H1 (cell line): ENCODE data around the gene TMEM129. TPM values are rescaled to one million over a fixed set of nuclear protein-coding genes. Genes with fewer than 3 reads are reported as not detected.

Experiments
- CHD2 ChIP-seq: IDR thresholded peaks from 2 replicates; pipeline ENCODE4 v1.6.1; 2012; ENCODE audit warnings: low read length, improper control_type of control experiment
- MAFK ChIP-seq: IDR thresholded peaks from 2 replicates; pipeline ENCODE4 v1.6.1; 2012; ENCODE audit warnings: low read depth, mild to moderate bottlenecking, improper control_type of control experiment, low read length
- RNF2 ChIP-seq: fragments of 200-900, 300-1000 bp; sonication (generic); IDR thresholded peaks from 2 replicates; pipeline ENCODE4 v1.7.1; 2016; ENCODE audit warnings: borderline replicate concordance, low read depth, mild to moderate bottlenecking, antibody characterized with exemption, low read length; ENCODE audit not compliant: poor library complexity, severe bottlenecking; ENCODE audit errors: missing control alignments
- TBP ChIP-seq: IDR thresholded peaks from 2 replicates; pipeline ENCODE4 v1.6.1; 2011; ENCODE audit warnings: low read depth, low read length, improper control_type of control experiment
- TEAD4 ChIP-seq: IDR thresholded peaks from 2 replicates; pipeline ENCODE4 v1.6.1; 2012; ENCODE audit warnings: low read depth, low read length, inconsistent platforms, mixed read lengths
- polyA plus RNA-seq, 7 experiments: library from polyadenylated mRNA; depleted of rRNA in 3 of 7; stranded (reverse) in 5 of 7; unstranded in 2 of 7; fragments of >200 nt in 5 of 7; fragments of 200-250 nt in 2 of 7; gene quantifications; 1 replicate in 5 of 7; 2 replicates in 1 of 7; 4 replicates in 1 of 7; pipeline versions ENCODE4 v1.2.1 to v1.2.3, GENCODE V29; 2011 to 2013; ENCODE audit warnings: missing spikeins in 2 of 7, mixed read lengths in 2 of 7
- total RNA-seq: library from RNA; stranded (reverse); fragmentation: NEBNext Ultra II Directional; extraction: Animal tissue kit (Norgen Biotek cat#: 25700); gene quantifications from 2 replicates; pipeline ENCODE4 v1.2.1, GENCODE V29; 2021
- TF ChIP-seq, protein P1 (sequence below): IDR thresholded peaks from 2 replicates; pipeline ENCODE4 v1.6.1; 2011; ENCODE audit warnings: low read length, improper control_type of control experiment

TMEM129 gene
- total and polyA plus RNA-seq, 2 of the 8 experiments (the other 6 are each of a cell fraction or from before 2014, with no cell fraction given): 31.5 to 58.7 TPM

DNA sequence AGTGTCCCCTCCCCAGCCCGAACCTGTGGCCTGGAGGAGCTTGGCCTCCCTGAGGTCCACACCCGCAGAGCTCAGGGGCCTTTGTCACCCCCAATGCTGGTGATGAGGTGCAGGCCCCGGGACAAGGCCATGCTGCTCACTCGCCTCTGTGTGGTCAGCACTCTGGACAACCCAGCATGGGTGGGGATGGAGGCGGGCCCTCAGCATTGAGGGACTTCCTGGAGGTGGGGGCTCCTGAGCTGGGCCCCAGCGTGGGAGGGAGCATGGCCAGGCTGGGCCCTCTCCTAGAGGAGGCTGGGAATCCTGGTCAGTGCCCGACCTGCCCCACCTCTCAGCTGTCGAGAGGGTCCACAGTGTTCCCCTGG lies 30.8 kb upstream of the TMEM129 start (continued):
- no peak for TF ChIP-seq RNF2
- TF ChIP-seq CHD2: no peak
- TF ChIP-seq TEAD4: no peak
- TF ChIP-seq TBP: no peak
- TF ChIP-seq MAFK: no peak
- TF ChIP-seq, protein P1, sequence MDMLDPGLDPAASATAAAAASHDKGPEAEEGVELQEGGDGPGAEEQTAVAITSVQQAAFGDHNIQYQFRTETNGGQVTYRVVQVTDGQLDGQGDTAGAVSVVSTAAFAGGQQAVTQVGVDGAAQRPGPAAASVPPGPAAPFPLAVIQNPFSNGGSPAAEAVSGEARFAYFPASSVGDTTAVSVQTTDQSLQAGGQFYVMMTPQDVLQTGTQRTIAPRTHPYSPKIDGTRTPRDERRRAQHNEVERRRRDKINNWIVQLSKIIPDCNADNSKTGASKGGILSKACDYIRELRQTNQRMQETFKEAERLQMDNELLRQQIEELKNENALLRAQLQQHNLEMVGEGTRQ: no peak
- TF ChIP-seq, all 59 proteins: peak for 0
